Caki2 (cell line): Measurements from ENCODE around the gene S100A14. TPM values are rescaled to one million over a fixed set of nuclear protein-coding genes. Genes with fewer than 3 reads are reported as not detected.
A peak's percentile ranks its signal among the peaks of the same experiment; 100 is the strongest.
"Not testable (repeated sequence)": the region's sequence is repeated elsewhere in the genome, so short reads cannot be mapped to it uniquely, and the experiment has no call there.

Experiments
- DNase-seq: peaks from one replicate; pipeline ENCODE4 v3.0.0-alpha.2; 2015; ENCODE audit warnings: low read depth
- in situ Hi-C: cut with HindIII; loops from 2 replicates; pipeline ENCODE4 v1.10.0; 2016; ENCODE audit warnings: low sequenced_read_pairs, low pct_unique_long_range_greater_than_20kb, mixed read lengths
- total RNA-seq: library from RNA; depleted of rRNA; stranded (reverse); fragments of >200 nt; shearing (Covaris generic); gene quantifications from 2 replicates; pipeline ENCODE4 v1.2.3, GENCODE V29; 2014; ENCODE audit warnings: low replicate concordance

S100A14 gene
- total RNA-seq, 1 experiment from 2014 or later: not detected

- DNase-seq: no peak
- in situ Hi-C loops: no loop called here
Observed at GRCh38 chr1:153642161-153642560, 26.0 kb upstream of the S100A14 start.

GRCh38 chr1:153640861-153641260, 24.7 kb upstream of the S100A14 start:
- no peak for DNase-seq
- in situ Hi-C loops: no loop called here

GRCh38 chr1:153640213-153640612, 24.1 kb upstream of the S100A14 start:
- in situ Hi-C loops, DNase-seq: not testable (repeated sequence)

GRCh38 chr1:153639280-153639679, 23.2 kb upstream of the S100A14 start:
- DNase-seq: no peak
- in situ Hi-C loops: no loop called here

- in situ Hi-C loops: no loop called here
- no peak for DNase-seq
Observed at GRCh38 chr1:153638261-153638660, 22.1 kb upstream of the S100A14 start.

GRCh38 chr1:153636312-153636711, 20.2 kb upstream of the S100A14 start:
- no peak for DNase-seq
- in situ Hi-C loops: no loop called here

GRCh38 chr1:153635872-153636271, 19.7 kb upstream of the S100A14 start:
- no peak for DNase-seq
- in situ Hi-C loops: no loop called here

GRCh38 chr1:153633754-153634665, 17.9 kb upstream of the S100A14 start, which contains the start of gene CHTOP:
CHTOP (plus strand) TSS chr1:153634066; CDS start chr1:153636589, 2,523 bp downstream.
- in situ Hi-C loops: no loop called here
- DNase-seq: peak; percentile 97

- in situ Hi-C loops: no loop called here
- DNase-seq: no peak
Observed at GRCh38 chr1:153633161-153633753, 17.1 kb upstream of the S100A14 start.

- DNase-seq: no peak
- in situ Hi-C loops: no loop called here
Observed at GRCh38 chr1:153631047-153632022, 15.2 kb upstream of the S100A14 start.

GRCh38 chr1:153630384-153630783, 14.3 kb upstream of the S100A14 start:
- DNase-seq: no peak
- in situ Hi-C loops: no loop called here

- DNase-seq: no peak
- in situ Hi-C loops: no loop called here
Observed at GRCh38 chr1:153629971-153630370, 13.8 kb upstream of the S100A14 start.

- in situ Hi-C loops: no loop called here
Observed at GRCh38 chr1:153629343-153629665, 13.2 kb upstream of the S100A14 start.

GRCh38 chr1:153628638-153629342, 12.7 kb upstream of the S100A14 start:
- in situ Hi-C loops: no loop called here
- DNase-seq: no peak

More at GRCh38 chr1:153629343-153629665, 13.2 kb upstream of the S100A14 start:
- DNase-seq: no peak

GRCh38 chr1:153627715-153628626, 11.8 kb upstream of the S100A14 start, which contains the start of gene S100A1:
S100A1 (plus strand) TSS chr1:153628434; CDS start chr1:153630522, 2,088 bp downstream.
- no peak for DNase-seq
- in situ Hi-C loops: no loop called here

GRCh38 chr1:153626904-153627714, 11.0 kb upstream of the S100A14 start, which contains the start of gene S100A13:
S100A13 (minus strand) TSS chr1:153627505; CDS start chr1:153626472, 1,033 bp downstream.
- DNase-seq: peak; percentile 97
- in situ Hi-C loops: no loop called here
